ENCODE results near the gene ACSS3.
"Not testable (repeated sequence)": the region's sequence is repeated elsewhere in the genome, so short reads cannot be mapped to it uniquely, and the experiment has no call there.

Gene ACSS3

DNA sequence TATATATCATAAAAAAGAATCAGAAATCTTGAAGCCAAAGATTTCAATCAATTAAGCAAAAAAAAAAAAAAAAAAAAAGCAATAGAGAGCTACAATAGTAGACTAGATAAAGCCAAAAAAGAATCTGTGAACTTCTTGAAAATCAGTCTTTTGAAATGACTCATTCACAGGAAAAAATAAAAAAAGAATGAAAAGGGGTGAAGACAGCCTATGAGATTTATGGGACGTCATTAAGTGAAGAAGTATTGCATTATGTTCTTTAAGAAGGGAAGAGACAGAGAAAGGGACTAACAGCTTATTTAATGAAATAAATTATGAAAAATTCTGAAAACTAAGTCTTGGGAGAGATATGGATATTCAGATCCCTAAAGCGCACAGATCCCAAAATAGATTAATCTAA, 103.8 kb downstream of the ACSS3 start:
- Histone ChIP-seq H3F3A (ENCODE audit: insufficient read depth, low read length) (no peaks in the 10 kb centered on the region), H3K9ac (ENCODE audit: low read length) (no peak overlapping the region), H3K9me2 (ENCODE audit: low read depth, low read length) (no peaks in the 10 kb centered on the region), H2AFZ (ENCODE audit: low read length) (no peak overlapping the region), H4K20me1 (ENCODE audit: insufficient read depth, low read length) (no peaks in the 10 kb centered on the region), H3K27me3 (ENCODE audit: insufficient read depth, low read length) (no peaks in the 10 kb centered on the region), H3K4me2 (ENCODE audit: low read length) (no peak overlapping the region), H3K79me2 (ENCODE audit: insufficient read depth, low read length) (no peaks in the 10 kb centered on the region), H3K4me3 (ENCODE audit: low read depth, low read length, poor library complexity, severe bottlenecking) (no peak overlapping the region), H3K36me3 (ENCODE audit: insufficient read depth, low read length) (no peaks in the 10 kb centered on the region), H3K9me3 (ENCODE audit: low read length) (no peaks in the 10 kb centered on the region), H3K4me1 (ENCODE audit: insufficient read depth, low read length, severe bottlenecking) (no peaks in the 10 kb centered on the region), H3K27ac (ENCODE audit: low read depth, low read length, poor library complexity, severe bottlenecking) (no peak overlapping the region)
- TF ChIP-seq, protein P1, sequence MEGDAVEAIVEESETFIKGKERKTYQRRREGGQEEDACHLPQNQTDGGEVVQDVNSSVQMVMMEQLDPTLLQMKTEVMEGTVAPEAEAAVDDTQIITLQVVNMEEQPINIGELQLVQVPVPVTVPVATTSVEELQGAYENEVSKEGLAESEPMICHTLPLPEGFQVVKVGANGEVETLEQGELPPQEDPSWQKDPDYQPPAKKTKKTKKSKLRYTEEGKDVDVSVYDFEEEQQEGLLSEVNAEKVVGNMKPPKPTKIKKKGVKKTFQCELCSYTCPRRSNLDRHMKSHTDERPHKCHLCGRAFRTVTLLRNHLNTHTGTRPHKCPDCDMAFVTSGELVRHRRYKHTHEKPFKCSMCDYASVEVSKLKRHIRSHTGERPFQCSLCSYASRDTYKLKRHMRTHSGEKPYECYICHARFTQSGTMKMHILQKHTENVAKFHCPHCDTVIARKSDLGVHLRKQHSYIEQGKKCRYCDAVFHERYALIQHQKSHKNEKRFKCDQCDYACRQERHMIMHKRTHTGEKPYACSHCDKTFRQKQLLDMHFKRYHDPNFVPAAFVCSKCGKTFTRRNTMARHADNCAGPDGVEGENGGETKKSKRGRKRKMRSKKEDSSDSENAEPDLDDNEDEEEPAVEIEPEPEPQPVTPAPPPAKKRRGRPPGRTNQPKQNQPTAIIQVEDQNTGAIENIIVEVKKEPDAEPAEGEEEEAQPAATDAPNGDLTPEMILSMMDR (IDR thresholded peaks at IDR 0.05; ENCODE audit: low read length): no peak
- TF ChIP-seq EZH2 (IDR thresholded peaks at IDR 0.05; ENCODE audit: borderline replicate concordance, low read length): no peak

DNA sequence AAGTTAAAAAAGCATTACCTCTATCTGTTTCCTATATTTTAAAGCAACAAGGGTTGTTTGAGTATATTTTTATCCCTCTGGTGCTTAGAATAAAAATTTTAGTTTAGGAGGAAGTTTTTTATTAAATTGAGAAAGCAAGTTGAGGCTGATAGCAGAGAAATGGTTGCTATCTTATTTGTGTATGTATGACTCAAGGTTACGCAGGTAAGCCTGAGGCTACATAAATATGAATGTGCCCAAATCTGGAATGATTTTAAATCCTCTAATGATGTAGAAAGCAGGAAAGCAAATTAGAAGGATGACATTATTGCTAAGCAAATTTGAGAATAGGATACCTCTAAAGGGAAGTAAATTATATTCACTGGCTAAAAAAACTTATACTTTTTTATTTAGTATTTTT, 109.8 kb downstream of the ACSS3 start:
- Histone ChIP-seq H3K4me3 (ENCODE audit: low read depth, low read length, poor library complexity, severe bottlenecking) (no peak overlapping the region), H2AFZ (ENCODE audit: low read length) (no peak overlapping the region), H3K79me2 (ENCODE audit: insufficient read depth, low read length) (no peaks in the 10 kb centered on the region), H3K4me2 (ENCODE audit: low read length) (no peak overlapping the region), H3K27me3 (ENCODE audit: insufficient read depth, low read length) (no peaks in the 10 kb centered on the region), H3K9me3 (ENCODE audit: low read length) (no peaks in the 10 kb centered on the region), H3F3A (ENCODE audit: insufficient read depth, low read length) (no peaks in the 10 kb centered on the region), H3K27ac (ENCODE audit: low read depth, low read length, poor library complexity, severe bottlenecking) (no peak overlapping the region), H3K4me1 (ENCODE audit: insufficient read depth, low read length, severe bottlenecking) (no peaks in the 10 kb centered on the region), H4K20me1 (ENCODE audit: insufficient read depth, low read length) (no peaks in the 10 kb centered on the region), H3K36me3 (ENCODE audit: insufficient read depth, low read length) (no peaks in the 10 kb centered on the region), H3K9ac (ENCODE audit: low read length) (no peak overlapping the region), H3K9me2 (ENCODE audit: low read depth, low read length) (no peaks in the 10 kb centered on the region)
- TF ChIP-seq EZH2 (IDR thresholded peaks at IDR 0.05; ENCODE audit: borderline replicate concordance, low read length): no peak
- TF ChIP-seq, protein P1 (IDR thresholded peaks at IDR 0.05; ENCODE audit: low read length): no peak

DNA sequence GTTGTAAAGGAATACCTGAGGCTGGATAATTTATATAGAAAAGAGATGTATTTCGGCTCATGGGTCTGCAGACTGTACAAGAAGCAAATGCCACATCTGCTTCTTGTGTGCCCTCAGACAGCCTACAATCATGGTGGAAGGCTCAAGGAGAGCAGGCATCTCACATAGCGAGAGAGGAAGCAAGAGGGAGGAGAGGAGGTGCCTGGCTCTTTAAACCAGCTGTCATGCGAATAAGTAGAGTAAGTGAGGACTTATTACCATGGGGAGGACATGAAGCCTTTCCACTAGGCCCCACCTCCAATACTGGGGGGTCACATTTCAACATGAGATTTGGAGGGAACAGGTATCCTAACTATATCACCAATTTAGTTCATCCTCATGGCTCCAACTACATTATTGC, 118.7 kb downstream of the ACSS3 start:
- no peak overlapping the region for H3K4me2 ChIP-seq (ENCODE audit: low read length)
- no peaks in the 10 kb centered on the region for H4K20me1 ChIP-seq (ENCODE audit: insufficient read depth, low read length)
- H3K4me1 ChIP-seq (ENCODE audit: insufficient read depth, low read length, severe bottlenecking): no peaks in the 10 kb centered on the region
- H3F3A ChIP-seq (ENCODE audit: insufficient read depth, low read length): no peaks in the 10 kb centered on the region
- H3K36me3 ChIP-seq (ENCODE audit: insufficient read depth, low read length): no peaks in the 10 kb centered on the region
- no peaks in the 10 kb centered on the region for H3K9me2 ChIP-seq (ENCODE audit: low read depth, low read length)
- H3K9ac ChIP-seq (ENCODE audit: low read length): no peak overlapping the region
- H3K27ac ChIP-seq (ENCODE audit: low read depth, low read length, poor library complexity, severe bottlenecking): no peak overlapping the region
- H3K27me3 ChIP-seq (ENCODE audit: insufficient read depth, low read length): no peaks in the 10 kb centered on the region
- no peaks in the 10 kb centered on the region for H3K79me2 ChIP-seq (ENCODE audit: insufficient read depth, low read length)
- no peaks in the 10 kb centered on the region for H3K9me3 ChIP-seq (ENCODE audit: low read length)
- no peak overlapping the region for H2AFZ ChIP-seq (ENCODE audit: low read length)
- no peak for TF ChIP-seq EZH2 (IDR thresholded peaks at IDR 0.05; ENCODE audit: borderline replicate concordance, low read length)
- TF ChIP-seq, protein P1 (IDR thresholded peaks at IDR 0.05; ENCODE audit: low read length): no peak
- H3K4me3 ChIP-seq (ENCODE audit: low read depth, low read length, poor library complexity, severe bottlenecking): no peak overlapping the region

DNA sequence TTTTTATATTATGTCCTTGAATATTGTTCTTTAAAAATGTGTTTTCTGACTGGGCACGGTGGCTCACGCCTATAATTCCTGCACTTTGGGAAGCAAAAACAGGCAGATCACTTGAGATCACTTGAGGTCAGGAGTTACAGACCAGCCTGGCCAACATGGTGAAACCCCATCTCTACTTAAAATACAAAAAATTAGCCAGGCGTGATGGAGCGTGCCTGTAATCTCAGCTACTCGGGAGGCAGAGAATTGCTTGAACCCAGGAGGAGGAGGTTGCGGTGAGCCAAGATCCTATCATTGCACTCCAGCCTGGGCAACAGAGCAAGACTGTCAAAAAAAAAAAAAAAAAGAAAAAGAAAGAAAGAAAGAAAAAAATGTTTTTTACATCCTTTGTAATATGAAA, 122.7 kb downstream of the ACSS3 start:
- H3K27ac ChIP-seq (ENCODE audit: low read depth, low read length, poor library complexity, severe bottlenecking); H3K4me1 ChIP-seq (ENCODE audit: insufficient read depth, low read length, severe bottlenecking); H4K20me1 ChIP-seq (ENCODE audit: insufficient read depth, low read length); H3K9ac ChIP-seq (ENCODE audit: low read length); H3K4me3 ChIP-seq (ENCODE audit: low read depth, low read length, poor library complexity, severe bottlenecking); H3K36me3 ChIP-seq (ENCODE audit: insufficient read depth, low read length); H2AFZ ChIP-seq (ENCODE audit: low read length); H3K4me2 ChIP-seq (ENCODE audit: low read length); H3K9me3 ChIP-seq (ENCODE audit: low read length); H3K27me3 ChIP-seq (ENCODE audit: insufficient read depth, low read length); H3F3A ChIP-seq (ENCODE audit: insufficient read depth, low read length); H3K9me2 ChIP-seq (ENCODE audit: low read depth, low read length); H3K79me2 ChIP-seq (ENCODE audit: insufficient read depth, low read length): not testable (repeated sequence)
